Skeletal muscle tissue (tissue), 4 donors: ENCODE data around the gene DNAAF8. TPM values are rescaled to one million over a fixed set of nuclear protein-coding genes. Genes with fewer than 3 reads are reported as not detected.
A peak's percentile ranks its signal among the peaks of the same experiment; 100 is the strongest.

ENCODE experiments used
- H3K27ac ChIP-seq: one replicate; pipeline ENCODE4 v1.7.0; 2013; ENCODE audit warnings: mild to moderate bottlenecking, low read depth, low read length, inconsistent platforms
- H3K27me3 ChIP-seq, 3 donors: one replicate each; pipeline ENCODE4 v1.7.0; 2013; ENCODE audit warnings: low read length in 3 of 3; ENCODE audit not compliant: control insufficient read depth in 3 of 3, insufficient read depth in 3 of 3
- H3K36me3 ChIP-seq, 3 donors: one replicate each; pipeline ENCODE4 v1.7.0; 2013; ENCODE audit warnings: low read length in 3 of 3; ENCODE audit not compliant: control insufficient read depth in 3 of 3, insufficient read depth in 3 of 3
- H3K4me1 ChIP-seq, 3 donors: one replicate each; pipeline ENCODE4 v1.7.0; 2013; ENCODE audit warnings: low read length in 3 of 3, mild to moderate bottlenecking in 3 of 3; ENCODE audit not compliant: control insufficient read depth in 3 of 3, insufficient read depth in 3 of 3
- H3K4me3 ChIP-seq, 3 donors: one replicate each; pipeline ENCODE4 v1.7.0; 2013; ENCODE audit warnings: low read length in 3 of 3
- H3K9ac ChIP-seq, 3 donors: one replicate each; pipeline ENCODE4 v1.7.0; 2013; ENCODE audit warnings: low read length in 3 of 3, mild to moderate bottlenecking in 3 of 3, moderate library complexity in 2 of 3, low read depth in 1 of 3
- H3K9me3 ChIP-seq, 3 donors: one replicate each; pipeline ENCODE4 v1.7.0; 2013; ENCODE audit warnings: low read length in 3 of 3; ENCODE audit not compliant: control insufficient read depth in 3 of 3
- total RNA-seq: library from RNA; depleted of rRNA; stranded (reverse); fragments of >200 nt; gene quantifications from one replicate; pipeline ENCODE4 v1.2.3, GENCODE V29; 2014
- donor health status: Osteomylitis.

DNAAF8 gene
- total RNA-seq, 1 donor from 2014 or later: 0.52 TPM

DNA sequence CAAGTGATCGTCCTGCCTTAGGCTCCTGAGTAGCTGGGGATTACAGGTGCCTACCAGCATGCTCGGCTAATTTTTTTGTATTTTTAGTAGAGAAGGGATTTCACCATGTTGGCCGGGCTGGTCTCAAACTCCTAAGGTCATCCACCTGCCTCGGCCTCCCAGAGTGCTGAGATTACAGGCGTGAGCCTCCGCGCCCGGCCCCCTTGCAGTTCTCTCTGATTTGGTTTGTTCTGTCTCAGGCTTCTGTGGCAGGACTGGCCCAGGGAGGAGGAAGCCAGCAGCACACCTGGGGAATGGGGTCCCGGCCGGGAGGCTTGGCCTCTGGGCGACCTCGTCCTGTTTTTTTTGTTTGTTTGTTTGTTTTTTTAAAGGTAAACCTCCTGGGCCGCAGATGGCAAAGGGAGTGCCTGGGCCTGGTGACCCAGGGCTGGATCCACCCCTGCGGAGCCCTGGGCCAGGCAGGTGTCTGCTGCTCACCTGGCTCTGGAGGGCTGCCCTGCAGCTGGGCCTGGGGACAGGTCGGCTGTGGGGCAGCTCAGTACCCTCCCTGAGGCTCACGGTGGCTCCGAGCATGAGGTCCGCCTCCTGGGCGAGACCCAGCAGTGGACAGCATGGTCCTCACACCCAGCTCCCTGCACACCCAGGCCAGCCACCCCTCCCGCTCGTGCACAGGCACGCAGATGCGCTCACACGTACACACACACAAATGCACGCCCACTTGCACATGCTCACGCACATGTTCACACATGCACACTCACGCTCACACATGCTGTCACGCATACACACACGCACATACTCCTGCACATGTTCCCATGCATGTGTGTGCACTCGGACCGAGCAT is 44.3 kb upstream of the DNAAF8 start:
- no peak overlapping the region for H3K9ac ChIP-seq
- H3K4me1 ChIP-seq: peaks cover 23 to 32% (median 31%) of the 10 kb centered on the region in 3 donors
- H3K36me3 ChIP-seq: peaks cover 12 to 17% (median 13%) of the 10 kb centered on the region in 3 donors
- no peaks in the 10 kb centered on the region for H3K27me3 ChIP-seq
- no peaks in the 10 kb centered on the region for H3K9me3 ChIP-seq
- no peak overlapping the region for H3K27ac ChIP-seq
- H3K4me3 ChIP-seq: no peak overlapping the region

DNA sequence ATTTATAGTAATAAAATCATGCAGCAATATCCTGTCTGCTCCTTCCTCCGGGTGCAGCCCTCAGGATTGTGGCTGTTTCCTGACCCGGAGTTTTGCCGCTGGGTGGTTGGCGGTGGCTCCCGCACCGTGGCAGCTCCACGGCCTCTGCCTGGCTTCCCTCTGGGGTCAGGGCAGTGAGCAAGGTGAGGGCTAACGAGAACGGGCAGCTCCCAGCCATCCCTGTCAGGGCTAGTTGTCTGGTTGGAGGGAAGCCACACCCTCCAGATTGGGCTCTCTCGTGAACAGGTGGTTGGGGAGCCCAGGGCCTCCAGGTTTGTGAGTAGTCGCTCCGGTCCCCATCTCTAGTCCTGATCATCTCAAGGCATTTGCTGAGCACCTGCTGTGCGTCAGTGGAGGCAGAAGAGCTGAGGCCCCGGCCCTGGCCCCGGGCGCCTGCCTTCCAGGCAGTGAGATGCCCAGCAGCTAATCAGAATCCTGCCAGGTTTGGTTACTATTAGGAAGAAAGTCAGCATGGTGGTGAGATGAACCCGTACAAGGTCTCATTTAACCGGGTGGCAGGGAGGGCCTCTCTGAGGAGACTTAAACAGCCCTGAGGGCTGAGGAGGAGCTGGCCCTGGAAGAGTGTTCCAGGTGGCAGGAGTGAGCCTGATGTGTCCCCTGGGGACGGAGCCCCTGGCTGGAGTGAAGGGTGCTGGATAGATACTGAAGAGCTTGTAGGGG is 43.2 kb upstream of the DNAAF8 start:
- no peak overlapping the region for H3K27ac ChIP-seq
- H3K36me3 ChIP-seq: peaks cover 19 to 21% (median 20%) of the 10 kb centered on the region in 3 donors
- peaks cover 27 to 41% (median 36%) of the 10 kb centered on the region in 3 donors for H3K4me1 ChIP-seq
- no peaks in the 10 kb centered on the region for H3K27me3 ChIP-seq
- H3K4me3 ChIP-seq: no peak overlapping the region
- H3K9ac ChIP-seq: no peak overlapping the region
- H3K9me3 ChIP-seq: no peaks in the 10 kb centered on the region

DNA sequence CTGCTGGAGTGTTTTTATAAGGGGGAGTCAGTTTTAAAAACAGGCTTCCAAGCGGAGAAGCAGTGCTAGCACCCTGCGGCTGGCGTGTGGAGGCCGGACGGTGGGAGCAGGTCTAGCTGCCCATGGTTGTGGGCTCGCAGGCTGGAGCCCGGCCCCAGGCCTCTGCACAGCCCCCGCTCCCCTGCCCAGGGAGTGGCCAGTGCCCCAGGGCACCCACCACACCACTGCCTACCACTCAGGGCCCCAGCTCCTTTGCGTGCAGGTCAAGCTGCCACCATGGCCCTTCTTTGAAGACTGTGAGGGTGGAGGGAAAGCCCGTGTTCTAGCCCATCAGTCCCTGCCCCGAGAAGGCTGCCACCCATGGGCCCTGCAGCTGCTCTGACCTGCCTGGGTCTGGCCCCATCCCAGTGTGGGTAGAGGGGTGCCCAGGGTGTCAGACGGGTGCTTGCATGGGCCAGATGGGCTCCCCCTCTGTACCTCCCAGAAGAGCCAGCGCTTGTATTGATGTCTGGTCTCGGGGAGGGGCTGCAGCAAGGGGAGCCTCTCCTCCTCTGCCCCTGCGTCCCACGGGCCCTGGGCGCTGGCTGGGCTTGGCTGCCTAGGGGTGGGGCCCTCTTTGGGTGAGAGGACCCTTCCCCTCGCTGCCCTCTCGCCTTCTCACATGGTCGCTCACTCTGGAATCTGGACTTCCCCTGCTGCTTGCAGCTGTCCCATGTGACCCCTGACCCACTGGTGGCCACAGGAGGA is 42.5 kb upstream of the DNAAF8 start:
- Histone ChIP-seq H3K4me1 (peaks cover 28 to 43% (median 36%) of the 10 kb centered on the region in 3 donors), H3K9me3 (no peaks in the 10 kb centered on the region), H3K36me3 (peaks cover 15 to 26% (median 18%) of the 10 kb centered on the region in 3 donors), H3K4me3 (no peak overlapping the region), H3K27me3 (no peaks in the 10 kb centered on the region), H3K9ac (peak overlapping the region in 1 of 3 donors; percentile 79), H3K27ac (no peak overlapping the region)

DNA sequence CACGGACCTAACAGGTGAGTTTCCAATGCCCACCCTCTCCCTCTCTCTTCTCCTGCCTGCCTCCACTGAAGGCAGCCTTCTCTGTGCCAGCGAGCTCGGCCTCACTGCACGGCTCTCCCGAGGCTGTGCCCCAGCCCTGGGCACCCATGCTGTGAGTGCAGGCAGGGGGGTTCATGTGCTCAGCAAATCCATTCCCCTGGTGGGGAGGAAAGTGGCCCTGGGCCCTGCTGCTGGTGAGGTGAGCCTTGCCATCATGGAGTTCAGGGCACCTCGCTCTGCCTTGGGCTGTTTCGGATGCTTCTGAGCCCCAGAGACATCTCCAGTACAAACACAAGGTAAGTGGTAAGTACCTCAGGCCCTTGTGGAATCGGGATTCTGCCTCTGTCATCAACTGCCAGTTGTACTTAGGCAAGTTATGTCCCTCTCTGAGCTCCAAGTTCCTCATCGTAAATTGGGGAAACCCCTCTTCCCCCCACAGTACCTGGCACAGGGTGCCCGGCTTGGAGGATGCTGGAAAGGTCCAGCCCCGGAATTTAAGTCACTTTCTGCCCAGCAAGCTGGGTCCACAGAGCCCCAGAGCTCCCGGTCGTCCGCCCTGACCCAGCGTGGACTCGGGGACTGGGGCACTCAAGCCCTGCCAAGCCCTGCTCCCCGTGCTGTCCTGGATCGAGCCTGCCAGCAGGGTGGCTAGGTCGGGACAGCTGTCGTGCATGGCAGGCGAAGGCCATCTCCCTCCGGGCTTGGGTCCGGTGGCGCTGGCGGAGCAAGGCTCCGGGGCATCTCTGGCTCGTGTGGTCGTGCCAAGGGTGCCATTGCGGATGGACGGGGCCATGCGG is 41.7 kb upstream of the DNAAF8 start:
- Histone ChIP-seq H3K27ac (no peak overlapping the region), H3K4me3 (peak overlapping the region; percentile 74 to 93 (median 82)), H3K36me3 (peaks cover 19 to 33% (median 21%) of the 10 kb centered on the region in 3 donors), H3K4me1 (peaks cover 25 to 39% (median 33%) of the 10 kb centered on the region in 3 donors), H3K9ac (peak overlapping the region in 2 of 3 donors; percentile 56 to 79), H3K27me3 (no peaks in the 10 kb centered on the region), H3K9me3 (no peaks in the 10 kb centered on the region)

DNA sequence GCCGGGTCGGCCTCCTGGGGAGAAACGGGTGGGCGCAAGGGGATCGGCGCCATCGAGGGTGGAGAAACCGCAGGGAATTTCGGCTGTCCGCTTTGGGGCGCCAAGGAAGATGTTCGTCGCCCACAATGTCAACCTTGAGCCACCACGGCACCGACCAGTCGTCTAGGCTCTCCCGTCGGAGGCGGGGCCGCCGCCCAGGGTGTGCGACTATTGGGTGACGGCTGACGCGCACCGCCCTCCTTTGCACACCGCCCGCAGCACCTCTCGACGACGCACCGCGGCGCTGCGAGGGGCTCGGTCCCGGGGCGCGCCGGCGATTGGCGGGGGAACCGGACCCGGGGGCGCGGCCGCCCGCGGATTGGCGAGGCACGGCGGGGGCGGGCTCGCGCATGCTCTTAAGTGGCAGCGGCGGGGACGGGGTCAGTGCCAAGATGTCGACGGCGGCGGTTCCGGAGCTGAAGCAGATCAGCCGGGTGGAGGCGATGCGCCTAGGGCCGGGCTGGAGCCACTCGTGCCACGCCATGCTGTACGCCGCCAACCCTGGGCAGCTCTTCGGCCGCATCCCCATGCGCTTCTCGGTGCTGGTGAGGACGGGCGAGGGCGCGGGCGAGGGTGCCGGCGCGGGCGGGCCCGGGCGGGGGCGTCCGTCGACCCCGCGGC is 40.9 kb upstream of the DNAAF8 start, which contains the start of gene NUDT16L1:
TSS of gene NUDT16L1 (plus strand) at position 267 of the 660 bp plus-strand sequence. CDS start at position 432, 165 bp downstream.
- Histone ChIP-seq H3K9me3 (no peaks in the 10 kb centered on the region), H3K27ac (peak within 1 kb of the TSS; percentile 75), H3K4me1 (peaks cover 18 to 32% (median 26%) of the 10 kb centered on the region in 3 donors), H3K9ac (peak within 1 kb of the TSS; percentile 78 to 92 (median 82)), H3K27me3 (no peaks in the 10 kb centered on the region), H3K36me3 (peaks cover 23 to 33% (median 26%) of the 10 kb centered on the region in 3 donors), H3K4me3 (peak within 1 kb of the TSS; percentile 74 to 93 (median 90))

DNA sequence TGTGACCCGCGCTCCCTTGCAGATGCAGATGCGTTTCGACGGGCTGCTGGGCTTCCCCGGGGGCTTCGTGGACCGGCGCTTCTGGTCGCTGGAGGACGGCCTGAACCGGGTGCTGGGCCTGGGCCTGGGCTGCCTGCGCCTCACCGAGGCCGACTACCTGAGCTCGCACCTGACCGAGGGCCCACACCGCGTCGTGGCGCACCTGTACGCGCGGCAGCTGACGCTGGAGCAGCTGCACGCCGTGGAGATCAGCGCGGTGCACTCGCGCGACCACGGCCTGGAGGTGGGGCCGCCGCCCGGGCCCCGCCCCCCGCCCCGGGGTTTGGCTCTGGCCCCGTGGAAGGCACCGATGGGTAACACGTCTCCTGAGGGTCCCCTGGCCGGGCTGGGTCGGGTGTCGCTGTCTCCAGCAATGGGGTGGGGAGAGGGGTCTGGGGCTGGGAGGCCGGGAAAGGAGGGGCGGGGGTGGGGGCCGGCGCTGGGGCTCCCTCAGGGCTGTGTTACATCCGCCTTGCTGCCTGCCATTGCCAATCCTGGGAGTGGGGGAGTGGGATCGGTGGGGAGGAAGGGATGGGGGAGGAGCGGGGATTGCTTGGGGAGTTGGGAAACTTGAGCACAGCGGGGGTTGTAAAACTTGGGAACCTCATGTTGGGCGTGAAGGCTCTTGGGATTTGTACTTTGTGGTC is 40.2 kb upstream of the DNAAF8 start:
- Histone ChIP-seq H3K36me3 (peaks cover 26 to 39% (median 31%) of the 10 kb centered on the region in 3 donors), H3K27me3 (no peaks in the 10 kb centered on the region), H3K9ac (peak overlapping the region; percentile 78 to 92 (median 82)), H3K4me1 (peaks cover 15 to 29% (median 24%) of the 10 kb centered on the region in 3 donors), H3K4me3 (peak overlapping the region; percentile 70 to 93 (median 90)), H3K27ac (peak overlapping the region; percentile 75), H3K9me3 (no peaks in the 10 kb centered on the region)

DNA sequence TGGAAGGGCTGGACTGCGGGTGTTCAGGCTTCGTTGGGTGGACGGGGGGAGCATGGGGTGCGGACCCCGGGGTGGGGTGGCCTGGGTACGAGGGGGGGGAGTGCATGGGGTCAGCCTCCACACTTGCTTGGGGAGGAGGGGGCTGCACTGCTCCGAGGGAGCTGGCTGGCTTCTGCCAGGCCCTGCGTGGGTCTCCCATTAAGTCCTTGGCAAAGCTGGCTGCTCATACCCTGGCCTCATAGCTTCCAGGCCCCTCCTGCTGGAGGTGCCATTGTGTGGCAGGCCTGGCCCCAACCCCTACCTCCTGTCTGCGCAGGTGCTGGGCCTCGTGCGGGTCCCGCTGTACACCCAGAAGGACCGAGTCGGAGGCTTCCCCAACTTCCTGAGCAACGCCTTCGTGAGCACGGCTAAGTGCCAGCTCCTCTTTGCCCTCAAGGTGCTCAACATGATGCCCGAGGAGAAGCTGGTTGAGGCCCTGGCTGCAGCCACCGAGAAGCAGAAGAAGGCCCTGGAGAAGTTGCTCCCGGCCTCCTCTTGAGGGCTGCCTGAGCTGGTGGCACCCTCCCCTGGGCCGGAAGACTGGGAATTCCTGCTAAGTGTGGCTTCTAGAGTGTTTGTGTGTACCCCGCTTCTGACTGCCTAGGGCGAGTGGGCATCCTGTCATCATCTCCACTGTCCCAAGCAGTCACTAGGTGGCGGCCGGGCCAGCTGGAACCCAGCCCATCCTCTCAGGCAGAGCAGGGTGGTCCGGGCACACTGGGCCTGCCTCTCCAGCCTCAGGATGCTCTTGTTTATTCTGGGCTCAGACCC is 39.5 kb upstream of the DNAAF8 start:
- Histone ChIP-seq H3K4me1 (peaks cover 15 to 29% (median 24%) of the 10 kb centered on the region in 3 donors), H3K9ac (peak overlapping the region in 2 of 3 donors; percentile 4 to 33), H3K27ac (peak overlapping the region; percentile 7), H3K9me3 (no peaks in the 10 kb centered on the region), H3K27me3 (no peaks in the 10 kb centered on the region), H3K4me3 (peak overlapping the region in 2 of 3 donors; percentile 14 to 93), H3K36me3 (peaks cover 29 to 45% (median 38%) of the 10 kb centered on the region in 3 donors)
